ENCODE data around the gene KLHL10. TPM values are rescaled to one million over a fixed set of nuclear protein-coding genes. Genes with fewer than 3 reads are reported as not detected.

KLHL10 gene
- total and polyA plus RNA-seq, 2 of the 13 experiments (the other 11 are each of a cell fraction or from before 2014, with no cell fraction given), result 0.04 to 0.08 TPM

- ChIA-PET POLR2A (no interaction called here), CTCF (ENCODE audit: low intra/inter-chr PET ratio, low total read pairs) (no interaction called here)
- TF ChIP-seq HOMEZ (CRISPR knock-in tag; IDR thresholded peaks at IDR 0.05; ENCODE audit: low read depth), result no peak
- no peak for TF ChIP-seq ZNF674 (CRISPR knock-in tag; IDR thresholded peaks at IDR 0.05; ENCODE audit: low read depth)
- TF ChIP-seq ZNF354B (CRISPR knock-in tag; IDR thresholded peaks at IDR 0.05), result no peak
- TF ChIP-seq BRCA1 (CRISPR knock-in tag; IDR thresholded peaks at IDR 0.05), result no peak
- no peak for TF ChIP-seq TGIF2 (CRISPR knock-in tag; IDR thresholded peaks at IDR 0.05)
- TF ChIP-seq RBAK (CRISPR knock-in tag; IDR thresholded peaks at IDR 0.05), result no peak
- Histone ChIP-seq H3K4me3 (replicated peaks in 1 of 3; ENCODE audit: insufficient read depth in 1 of 3, low read depth in 2 of 3, low read length in 3 of 3) (no peak overlapping the region), H3K27ac (ENCODE audit: extremely low read length, insufficient read depth, low read length) (no peak overlapping the region), H3K36me3 (replicated peaks in 1 of 2; ENCODE audit: control insufficient read depth in 1 of 2, insufficient read depth in 2 of 2, low read length in 2 of 2) (peaks cover 4 to 5% of the 10 kb centered on the region in 2 experiments; a peak in 3 of 5 replicates), H3K9me3 (ENCODE audit: low read length) (no peaks in the 10 kb centered on the region), H4K20me1 (ENCODE audit: insufficient read depth, low read length) (no peaks in the 10 kb centered on the region), H3K27me3 (ENCODE audit: control insufficient read depth in 1 of 2, insufficient read depth in 2 of 2, low read length in 2 of 2) (no peaks in the 10 kb centered on the region), H3K4me2 (ENCODE audit: low read depth, low read length) (no peak overlapping the region), H3K79me2 (ENCODE audit: insufficient read depth, low read length) (peaks cover 4% of the 10 kb centered on the region), H3K4me1 (ENCODE audit: insufficient read depth, low read length) (peaks cover 6% of the 10 kb centered on the region; the same call in 1 of the 2 replicates), H2AFZ (ENCODE audit: low read length) (no peak overlapping the region), H3K9ac (ENCODE audit: insufficient read depth, low read depth, low read length) (no peak overlapping the region)
- WGBS (ENCODE audit: low lambda C conversion rate), result 84% methylated on average over 6 of the region's 6 CpGs
- ATAC-seq (no peak), DNase-seq (ENCODE audit: low spot score) (no peak), FAIRE-seq (no peak)
- intact Hi-C loops (cut with micrococcal nuclease; ENCODE audit: unreplicated experiment) (no loop called here), in situ Hi-C loops (cut with HindIII; ENCODE audit: extremely low pct_ligation_motif_present, low pct_unique_long_range_greater_than_20kb) (no loop called here)
- no TSS peak for BruUV-seq (replicated peaks)
These were observed 7.3 kb downstream of the KLHL10 start for GRCh38 chr17:41844971-41845370.

- Histone ChIP-seq H3K4me1 (ENCODE audit: insufficient read depth, low read length) (no peaks in the 10 kb centered on the region), H3K9ac (ENCODE audit: insufficient read depth, low read depth, low read length) (no peak overlapping the region), H3K4me2 (ENCODE audit: low read depth, low read length) (no peak overlapping the region), H3K9me3 (ENCODE audit: low read length) (no peaks in the 10 kb centered on the region), H3K79me2 (ENCODE audit: insufficient read depth, low read length) (peaks cover 33% of the 10 kb centered on the region), H3K27me3 (ENCODE audit: control insufficient read depth in 1 of 2, insufficient read depth in 2 of 2, low read length in 2 of 2) (no peaks in the 10 kb centered on the region), H4K20me1 (ENCODE audit: insufficient read depth, low read length) (no peaks in the 10 kb centered on the region), H2AFZ (ENCODE audit: low read length) (no peak overlapping the region), H3K27ac (ENCODE audit: extremely low read length, insufficient read depth, low read length) (no peak overlapping the region), H3K36me3 (replicated peaks in 1 of 2; ENCODE audit: control insufficient read depth in 1 of 2, insufficient read depth in 2 of 2, low read length in 2 of 2) (peaks cover 11 to 31% of the 10 kb centered on the region in 2 experiments), H3K4me3 (replicated peaks in 1 of 3; ENCODE audit: insufficient read depth in 1 of 3, low read depth in 2 of 3, low read length in 3 of 3) (no peak overlapping the region)
- in situ Hi-C loops (cut with HindIII; ENCODE audit: extremely low pct_ligation_motif_present, low pct_unique_long_range_greater_than_20kb) (no loop called here), intact Hi-C loops (cut with micrococcal nuclease; ENCODE audit: unreplicated experiment) (no loop called here)
- BruUV-seq (replicated peaks), result no TSS peak
- no peak for FAIRE-seq
- CTCF ChIA-PET (ENCODE audit: low intra/inter-chr PET ratio, low total read pairs), result no interaction called here
- WGBS (ENCODE audit: low lambda C conversion rate), result 98% methylated on average over 4 of the region's 4 CpGs
- no peak for ATAC-seq
- DNase-seq (ENCODE audit: low spot score), result no peak
- TF ChIP-seq ZNF501 (CRISPR knock-in tag; IDR thresholded peaks at IDR 0.05) (no peak), SMAD9 (CRISPR knock-in tag; IDR thresholded peaks at IDR 0.05) (no peak), PBX3 (CRISPR knock-in tag; IDR thresholded peaks at IDR 0.05; ENCODE audit: borderline replicate concordance) (no peak), CREM (IDR thresholded peaks at IDR 0.05) (no peak), CREM (CRISPR knock-in tag; IDR thresholded peaks at IDR 0.05) (no peak), ZNF564 (CRISPR knock-in tag; IDR thresholded peaks at IDR 0.05) (no peak)
- POLR2A ChIA-PET, result no interaction called here
These were observed 11.2 kb downstream of the KLHL10 start for GRCh38 chr17:41848788-41849187.
